Muscle layer of duodenum (tissue), 2 donors: ENCODE results near the gene SLC25A5.

Experiments
- H3K27ac ChIP-seq: one replicate; pipeline ENCODE4 v1.7.0; 2013; ENCODE audit warnings: mild to moderate bottlenecking, low read length
- H3K27me3 ChIP-seq: one replicate; pipeline ENCODE4 v1.7.0; 2013; ENCODE audit warnings: low read depth, mild to moderate bottlenecking, control low read depth, low read length
- H3K36me3 ChIP-seq, 2 donors: one replicate each; pipeline ENCODE4 v1.7.0; 2013; ENCODE audit warnings: low read length in 2 of 2, control low read depth in 1 of 2, mild to moderate bottlenecking in 1 of 2; ENCODE audit not compliant: insufficient read depth in 2 of 2, control insufficient read depth in 1 of 2
- H3K4me1 ChIP-seq, 2 donors: one replicate each; pipeline ENCODE4 v1.7.0; 2013; ENCODE audit warnings: low read length in 2 of 2, mild to moderate bottlenecking in 2 of 2, control low read depth in 1 of 2, moderate library complexity in 1 of 2; ENCODE audit not compliant: insufficient read depth in 2 of 2, control insufficient read depth in 1 of 2
- H3K4me3 ChIP-seq, 2 donors: one replicate each; pipeline ENCODE4 v1.7.0; 2013; ENCODE audit warnings: low read length in 2 of 2, low read depth in 1 of 2, mild to moderate bottlenecking in 1 of 2
- H3K9me3 ChIP-seq, 2 donors: one replicate each; pipeline ENCODE4 v1.7.0; 2013; ENCODE audit warnings: low read length in 2 of 2, control low read depth in 1 of 2, mild to moderate bottlenecking in 1 of 2; ENCODE audit not compliant: control insufficient read depth in 1 of 2
- donor health status: healthy.

Gene SLC25A5

GRCh38 chrX:119453202-119453601 is 15.0 kb upstream of the SLC25A5 start:
- Histone ChIP-seq H3K27me3 (no peaks in the 10 kb centered on the region), H3K4me3 (no peak overlapping the region), H3K4me1 (no peaks in the 10 kb centered on the region), H3K36me3 (peaks cover 0 to 9% of the 10 kb centered on the region in 2 donors), H3K9me3 (no peaks in the 10 kb centered on the region), H3K27ac (no peak overlapping the region)

GRCh38 chrX:119455264-119455663 is 13.0 kb upstream of the SLC25A5 start:
- Histone ChIP-seq H3K27ac (no peak overlapping the region), H3K36me3 (peaks cover 0 to 9% of the 10 kb centered on the region in 2 donors), H3K4me3 (no peak overlapping the region), H3K27me3 (no peaks in the 10 kb centered on the region), H3K9me3 (no peaks in the 10 kb centered on the region), H3K4me1 (no peaks in the 10 kb centered on the region)

- Histone ChIP-seq H3K4me3 (no peak overlapping the region), H3K4me1 (no peaks in the 10 kb centered on the region), H3K27me3 (no peaks in the 10 kb centered on the region), H3K9me3 (no peaks in the 10 kb centered on the region), H3K27ac (no peak overlapping the region), H3K36me3 (no peaks in the 10 kb centered on the region)
Measured at GRCh38 chrX:119459181-119459580, 9.1 kb upstream of the SLC25A5 start.

- Histone ChIP-seq H3K27ac (no peak overlapping the region), H3K9me3 (no peaks in the 10 kb centered on the region), H3K36me3 (peaks cover 4 to 5% of the 10 kb centered on the region in 2 donors), H3K27me3 (no peaks in the 10 kb centered on the region), H3K4me3 (no peak overlapping the region), H3K4me1 (no peaks in the 10 kb centered on the region)
Measured at GRCh38 chrX:119465555-119465954, 2.7 kb upstream of the SLC25A5 start.

- Histone ChIP-seq H3K27ac (no peak overlapping the region), H3K4me1 (no peaks in the 10 kb centered on the region), H3K9me3 (no peaks in the 10 kb centered on the region), H3K27me3 (no peaks in the 10 kb centered on the region), H3K4me3 (no peak overlapping the region), H3K36me3 (peaks cover 10 to 12% of the 10 kb centered on the region in 2 donors)
Measured at GRCh38 chrX:119466970-119467369, 1.3 kb upstream of the SLC25A5 start.

GRCh38 chrX:119467433-119467832 is 811 bp upstream of the SLC25A5 start:
- Histone ChIP-seq H3K27ac (no peak overlapping the region), H3K9me3 (no peaks in the 10 kb centered on the region), H3K4me1 (no peaks in the 10 kb centered on the region), H3K27me3 (no peaks in the 10 kb centered on the region), H3K4me3 (peak overlapping the region in 1 of 2 donors; percentile 77), H3K36me3 (peaks cover 10 to 12% of the 10 kb centered on the region in 2 donors)

- Histone ChIP-seq H3K9me3 (no peaks in the 10 kb centered on the region), H3K27ac (peak overlapping the region; percentile 84), H3K36me3 (peaks cover 10 to 12% of the 10 kb centered on the region in 2 donors), H3K4me3 (peak overlapping the region; percentile 70 to 77), H3K4me1 (no peaks in the 10 kb centered on the region), H3K27me3 (no peaks in the 10 kb centered on the region)
Measured at GRCh38 chrX:119468551-119469312, 488 bp downstream of the SLC25A5 start.

GRCh38 chrX:119469313-119469635 is 1.0 kb downstream of the SLC25A5 start:
- Histone ChIP-seq H3K27ac (peak overlapping the region; percentile 72), H3K36me3 (peaks cover 10 to 12% of the 10 kb centered on the region in 2 donors), H3K4me3 (peak overlapping the region; percentile 70 to 77), H3K9me3 (no peaks in the 10 kb centered on the region), H3K4me1 (no peaks in the 10 kb centered on the region), H3K27me3 (no peaks in the 10 kb centered on the region)

- H3K4me1 ChIP-seq, result no peaks in the 10 kb centered on the region
- H3K27ac ChIP-seq, result no peak overlapping the region
Measured at GRCh38 chrX:119474615-119475388, 6.6 kb downstream of the SLC25A5 start.

GRCh38 chrX:119475389-119476101 is 7.3 kb downstream of the SLC25A5 start:
- Histone ChIP-seq H3K27ac (no peak overlapping the region), H3K36me3 (peaks cover 5 to 9% of the 10 kb centered on the region in 2 donors), H3K9me3 (no peaks in the 10 kb centered on the region), H3K4me1 (no peaks in the 10 kb centered on the region), H3K27me3 (no peaks in the 10 kb centered on the region), H3K4me3 (no peak overlapping the region)

More at GRCh38 chrX:119474615-119475388, 6.6 kb downstream of the SLC25A5 start:
- Histone ChIP-seq H3K4me3 (no peak overlapping the region), H3K36me3 (peaks cover 10 to 12% of the 10 kb centered on the region in 2 donors), H3K27me3 (no peaks in the 10 kb centered on the region), H3K9me3 (no peaks in the 10 kb centered on the region)

- H3K4me3 ChIP-seq, result no peak overlapping the region
- no peaks in the 10 kb centered on the region for H3K27me3 ChIP-seq
- H3K9me3 ChIP-seq, result no peaks in the 10 kb centered on the region
- H3K36me3 ChIP-seq, result no peaks in the 10 kb centered on the region
- H3K4me1 ChIP-seq, result no peaks in the 10 kb centered on the region
- H3K27ac ChIP-seq, result peak overlapping the region; percentile 49
Measured at GRCh38 chrX:119477812-119478232, 9.6 kb downstream of the SLC25A5 start.
